ENCODE results near the gene RPA1.

Gene RPA1

GRCh38 chr17:1942666-1943435 is 113.0 kb downstream of the RPA1 start:
- no peak for DNase-seq

DNA sequence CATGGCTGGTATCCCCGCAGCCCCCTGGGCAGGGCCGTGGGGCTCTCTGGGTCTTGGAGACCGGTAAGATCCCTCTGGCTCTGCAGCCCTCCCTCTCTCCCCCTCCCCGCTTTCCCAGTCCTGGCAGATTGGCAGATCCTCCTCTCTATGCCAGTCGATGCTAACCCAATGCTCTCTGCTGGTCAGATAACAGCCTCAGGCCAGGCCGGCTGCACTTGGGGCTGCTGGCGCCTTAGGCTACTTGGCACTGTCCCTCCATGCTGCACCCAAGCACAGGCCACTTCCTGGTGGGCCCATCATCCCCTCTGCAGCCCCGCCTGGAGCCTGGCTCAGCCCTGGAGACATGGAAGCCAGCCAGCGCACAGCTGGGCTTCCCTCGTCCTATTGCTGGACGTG is 113.6 kb downstream of the RPA1 start:
- no peak for DNase-seq

DNA sequence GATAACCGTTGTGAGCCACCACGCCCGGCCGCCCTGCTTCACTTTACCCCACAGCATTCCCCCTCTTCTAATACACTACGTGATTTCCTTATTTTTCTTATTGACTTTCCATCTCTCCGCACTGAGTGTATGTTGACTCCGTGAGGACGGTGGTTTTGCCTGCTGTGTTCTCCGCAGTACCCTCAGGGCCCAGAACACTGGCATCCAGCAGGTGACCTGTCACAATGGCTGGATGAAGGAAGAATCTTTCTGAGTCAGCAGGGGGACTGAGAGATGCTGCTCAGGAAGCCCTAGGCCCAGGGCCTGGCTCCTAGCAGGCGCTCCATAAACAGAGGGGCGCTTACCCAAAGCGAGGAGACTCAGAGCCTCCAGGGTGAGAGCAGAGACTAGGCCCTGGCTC is 115.8 kb downstream of the RPA1 start:
- no peak for DNase-seq

GRCh38 chr17:1946021-1946932 is 116.5 kb downstream of the RPA1 start:
- no peak for DNase-seq

- DNase-seq = no peak
Observed at GRCh38 chr17:1947229-1947742, 117.5 kb downstream of the RPA1 start.

DNA sequence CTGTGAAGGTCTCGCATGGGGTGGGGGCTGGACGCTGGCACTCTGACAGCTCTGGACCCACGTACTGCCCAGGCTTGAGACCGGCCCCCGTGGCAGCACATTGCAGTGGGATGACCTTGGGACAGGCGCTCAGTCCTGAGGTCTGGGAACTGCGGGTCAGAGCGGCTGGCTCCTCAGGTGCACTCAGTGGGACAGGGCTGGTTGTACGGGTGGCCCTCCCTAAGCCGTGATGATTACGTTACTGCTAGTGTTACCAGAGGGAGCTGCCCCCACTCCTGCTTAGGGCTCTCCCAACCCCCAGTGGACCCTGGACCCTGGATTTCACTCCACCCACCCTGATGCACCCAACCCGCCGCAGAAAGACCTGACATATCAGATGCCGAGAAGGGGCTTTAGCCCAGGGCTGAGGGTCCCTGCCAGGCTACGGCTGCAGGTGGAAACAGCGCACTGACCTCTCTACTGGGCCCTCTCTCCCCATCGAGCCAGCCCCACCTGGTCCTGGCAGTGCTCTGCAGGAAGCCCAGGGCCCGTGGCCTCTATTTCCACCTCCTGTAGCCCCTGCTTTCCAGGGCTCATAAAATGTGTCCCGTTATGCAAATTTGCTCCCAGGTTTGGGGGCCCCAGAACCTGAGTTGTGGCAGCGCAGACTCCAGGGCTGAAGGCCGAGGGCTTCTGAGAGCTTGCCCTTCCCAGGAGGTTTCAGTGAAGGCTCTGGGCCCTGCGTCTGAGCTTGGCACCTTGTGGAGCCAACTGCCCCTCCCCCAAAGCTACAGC is 118.1 kb downstream of the RPA1 start:
- DNase-seq = no peak

DNA sequence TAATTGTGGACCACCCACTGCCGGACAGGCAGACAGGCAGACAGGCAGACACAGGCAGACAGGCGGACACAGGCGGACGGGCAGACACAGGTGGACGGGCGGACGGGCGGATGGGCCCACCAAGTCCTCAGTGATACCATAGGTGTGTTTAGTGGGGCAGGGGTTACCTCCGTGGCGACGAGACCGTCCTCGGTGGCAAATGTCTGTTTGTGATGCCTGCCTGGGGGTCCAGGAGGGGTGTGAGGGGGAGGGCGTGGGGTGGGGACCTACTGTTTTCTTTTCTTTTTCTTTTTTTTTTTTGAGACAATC is 118.7 kb downstream of the RPA1 start:
- no peak for DNase-seq

Data from stimulated activated CD4-positive, alpha-beta T cell treated with anti-CD3 and anti-CD28 coated beads, Interleukin-4, amount 100 ng/mL, for 1 hour (primary cell).